ENCODE data around the gene AGBL3.
"Not testable (repeated sequence)": the region's sequence is repeated elsewhere in the genome, so short reads cannot be mapped to it uniquely, and the experiment has no call there.

The AGBL3 gene

DNA sequence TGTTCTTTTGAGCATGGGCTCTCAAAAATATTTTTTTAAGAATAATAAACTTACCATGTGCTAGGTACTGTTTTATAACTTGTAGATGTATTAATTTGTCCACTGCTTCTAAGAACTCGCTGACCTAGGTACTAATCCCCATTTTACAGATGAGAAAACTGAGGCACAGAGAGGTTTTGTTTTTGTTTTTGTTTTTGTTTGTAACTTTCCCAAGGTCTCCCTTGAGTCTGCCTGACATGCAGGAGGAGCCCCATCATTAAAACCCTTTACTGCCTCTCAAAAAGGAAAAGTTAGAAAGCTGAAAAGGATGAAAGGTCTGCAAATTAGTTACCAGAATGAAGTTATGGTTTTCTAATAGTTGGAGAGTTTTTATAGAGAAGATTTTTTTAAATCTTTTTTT is 38.5 kb upstream of the AGBL3 start:
- in situ Hi-C loops (cut with HindIII; ENCODE audit: low pct_unique_long_range_greater_than_20kb, low sequenced_read_pairs), result no loop called here
- no peak for DNase-seq (ENCODE audit: low read depth in 1 of 2, low spot score in 1 of 2)
- TF ChIP-seq JUND (IDR thresholded peaks at IDR 0.05; ENCODE audit: low read depth), result no peak

DNA sequence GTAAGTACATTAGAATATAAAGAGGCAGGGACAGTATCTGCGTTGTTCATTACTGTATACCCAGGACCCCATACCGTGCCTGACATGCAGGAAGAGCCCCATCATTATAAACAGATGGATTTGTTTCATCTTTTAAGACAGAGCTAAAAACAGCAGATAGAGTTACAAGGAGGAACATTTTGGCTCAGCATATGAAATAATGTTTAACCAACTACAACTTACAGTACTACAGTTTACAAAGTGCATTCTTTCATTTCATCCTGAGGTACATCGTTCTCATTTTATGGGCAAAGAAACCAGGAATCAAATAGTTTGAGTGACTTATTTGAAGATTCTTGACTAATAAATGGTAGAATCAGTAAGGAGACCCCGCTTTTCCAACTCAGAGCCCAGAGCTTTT is 38.1 kb upstream of the AGBL3 start:
- DNase-seq (ENCODE audit: low read depth in 1 of 2, low spot score in 1 of 2), result no peak
- no peak for TF ChIP-seq JUND (IDR thresholded peaks at IDR 0.05; ENCODE audit: low read depth)
- in situ Hi-C loops (cut with HindIII; ENCODE audit: low pct_unique_long_range_greater_than_20kb, low sequenced_read_pairs), result no loop called here

DNA sequence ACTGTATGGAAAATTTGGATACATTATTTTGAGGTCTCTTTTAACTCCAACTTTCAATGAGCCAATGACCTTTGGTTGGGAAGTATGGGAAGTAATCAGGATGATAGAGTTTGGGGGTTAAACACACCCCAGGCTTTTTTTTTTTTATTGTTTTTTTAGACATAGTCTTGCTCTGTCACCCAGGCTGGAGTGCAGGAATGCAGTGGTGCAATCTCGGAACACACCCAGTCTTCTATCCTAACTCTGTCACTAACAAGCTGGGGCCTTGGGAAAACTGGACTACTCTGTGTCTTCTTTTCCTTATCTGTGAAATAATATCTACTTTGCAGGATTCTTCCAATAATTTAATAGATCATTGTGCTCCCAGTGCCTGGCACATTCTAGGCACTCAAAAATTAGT is 37.6 kb upstream of the AGBL3 start:
- TF ChIP-seq JUND (IDR thresholded peaks at IDR 0.05; ENCODE audit: low read depth), result no peak
- DNase-seq (ENCODE audit: low read depth in 1 of 2, low spot score in 1 of 2), result no peak
- in situ Hi-C loops (cut with HindIII; ENCODE audit: low pct_unique_long_range_greater_than_20kb, low sequenced_read_pairs), result no loop called here

DNA sequence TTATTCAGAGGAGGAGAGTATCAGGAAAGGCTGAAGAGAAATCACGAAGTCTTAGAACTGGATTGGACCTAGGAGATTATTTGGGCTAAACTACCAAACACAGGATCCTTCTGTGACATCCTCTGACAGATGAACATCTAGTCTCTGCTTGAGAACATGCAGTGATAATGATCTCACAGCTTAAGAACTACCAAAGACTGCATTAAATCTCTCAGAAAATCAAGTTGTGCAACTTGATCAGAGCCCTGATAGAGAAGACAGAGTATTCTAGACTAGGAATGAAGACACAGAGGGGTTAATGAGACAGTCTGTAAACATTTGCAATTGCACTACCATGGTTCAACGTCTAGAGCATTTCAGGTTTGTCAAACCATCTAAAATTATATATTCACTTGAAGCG is 37.1 kb upstream of the AGBL3 start:
- in situ Hi-C loops (cut with HindIII; ENCODE audit: low pct_unique_long_range_greater_than_20kb, low sequenced_read_pairs), result no loop called here
- no peak for TF ChIP-seq JUND (IDR thresholded peaks at IDR 0.05; ENCODE audit: low read depth)
- no peak for DNase-seq (ENCODE audit: low read depth in 1 of 2, low spot score in 1 of 2)

DNA sequence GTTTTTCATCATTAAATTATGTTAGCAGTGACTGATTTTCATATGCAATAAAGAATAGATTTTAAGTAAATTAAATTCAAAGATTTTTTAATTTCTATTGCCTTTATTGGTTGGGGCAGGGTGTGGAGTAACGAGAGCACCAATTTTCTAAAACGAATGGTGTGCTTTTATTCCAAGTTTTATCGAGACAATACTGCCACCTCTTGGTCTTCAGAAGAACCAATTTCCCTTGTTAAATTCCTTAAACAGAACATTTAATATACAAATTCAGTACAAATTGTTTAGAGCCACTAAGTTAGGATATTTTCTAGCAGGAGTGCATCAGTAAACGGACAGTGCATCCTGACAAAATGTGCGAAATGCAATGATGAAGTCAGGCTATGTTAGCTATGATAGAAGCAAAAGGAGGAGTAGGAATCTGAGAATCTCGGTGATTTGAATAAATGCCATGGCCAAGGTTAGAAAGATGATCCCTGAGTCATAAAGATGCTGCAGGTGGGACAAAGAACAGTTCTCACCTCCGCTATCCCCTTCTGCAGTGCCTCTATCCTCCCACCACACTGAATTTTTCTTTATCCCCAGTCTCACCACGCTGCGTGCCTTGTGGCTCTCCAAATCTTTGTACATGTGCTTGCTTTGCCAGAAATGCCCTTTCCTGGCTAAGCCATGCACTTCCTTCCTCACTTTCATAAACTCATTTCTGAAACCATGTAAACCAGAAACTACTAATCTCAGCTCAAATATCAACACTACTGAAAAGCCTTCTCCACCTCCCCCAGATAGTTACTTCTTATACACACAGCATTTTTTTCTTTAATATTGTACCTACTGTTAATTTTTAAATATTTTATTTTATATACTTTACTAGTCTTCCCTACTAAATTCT is 31.9 kb upstream of the AGBL3 start:
- no peak for TF ChIP-seq JUND (IDR thresholded peaks at IDR 0.05; ENCODE audit: low read depth)
- DNase-seq (ENCODE audit: low read depth in 1 of 2, low spot score in 1 of 2), result peak in 1 of 2 experiments; percentile 39
- in situ Hi-C loops (cut with HindIII; ENCODE audit: low pct_unique_long_range_greater_than_20kb, low sequenced_read_pairs), result no loop called here

DNA sequence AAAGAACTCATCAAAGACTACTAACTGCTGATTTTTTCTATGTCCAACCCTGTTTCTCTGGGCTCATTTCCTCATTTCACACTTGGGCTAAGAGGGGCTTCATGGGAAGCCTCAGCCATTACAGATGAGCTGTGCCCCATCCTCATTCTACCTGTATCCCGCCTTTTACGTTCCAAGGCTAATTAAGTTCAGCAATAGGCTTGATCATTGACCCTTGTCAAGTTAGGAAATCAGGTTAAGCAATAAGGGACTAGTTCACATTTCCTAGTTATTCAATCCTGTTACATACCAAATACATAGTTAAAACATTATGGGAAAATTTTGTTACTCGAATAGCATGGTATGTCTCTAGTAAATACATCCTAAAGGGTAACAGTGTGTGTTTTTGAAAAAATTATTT is 29.3 kb upstream of the AGBL3 start:
- no peak for DNase-seq (ENCODE audit: low read depth in 1 of 2, low spot score in 1 of 2)
- in situ Hi-C loops (cut with HindIII; ENCODE audit: low pct_unique_long_range_greater_than_20kb, low sequenced_read_pairs), result no loop called here
- TF ChIP-seq JUND (IDR thresholded peaks at IDR 0.05; ENCODE audit: low read depth), result no peak

DNA sequence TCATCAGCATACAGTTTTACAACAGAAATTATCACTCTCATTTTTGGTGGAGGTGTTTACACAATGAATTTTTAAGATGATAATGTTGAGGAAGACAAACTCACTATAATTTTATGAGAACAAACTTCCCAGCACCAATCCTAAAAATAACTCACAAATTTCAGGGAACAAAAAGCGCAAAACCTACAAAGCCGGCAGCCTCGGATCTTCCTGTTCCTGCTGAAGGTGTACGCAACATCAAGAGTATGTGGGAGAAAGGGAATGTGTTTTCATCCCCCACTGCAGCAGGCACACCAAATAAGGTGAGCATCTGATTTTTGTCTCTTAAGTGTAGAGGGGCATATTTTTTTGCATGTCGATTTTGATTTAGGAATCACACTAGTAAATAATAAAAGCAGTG is 26.5 kb upstream of the AGBL3 start:
- no peak for TF ChIP-seq JUND (IDR thresholded peaks at IDR 0.05; ENCODE audit: low read depth)
- in situ Hi-C loops (cut with HindIII; ENCODE audit: low pct_unique_long_range_greater_than_20kb, low sequenced_read_pairs), result no loop called here
- DNase-seq (ENCODE audit: low read depth in 1 of 2, low spot score in 1 of 2), result no peak

DNA sequence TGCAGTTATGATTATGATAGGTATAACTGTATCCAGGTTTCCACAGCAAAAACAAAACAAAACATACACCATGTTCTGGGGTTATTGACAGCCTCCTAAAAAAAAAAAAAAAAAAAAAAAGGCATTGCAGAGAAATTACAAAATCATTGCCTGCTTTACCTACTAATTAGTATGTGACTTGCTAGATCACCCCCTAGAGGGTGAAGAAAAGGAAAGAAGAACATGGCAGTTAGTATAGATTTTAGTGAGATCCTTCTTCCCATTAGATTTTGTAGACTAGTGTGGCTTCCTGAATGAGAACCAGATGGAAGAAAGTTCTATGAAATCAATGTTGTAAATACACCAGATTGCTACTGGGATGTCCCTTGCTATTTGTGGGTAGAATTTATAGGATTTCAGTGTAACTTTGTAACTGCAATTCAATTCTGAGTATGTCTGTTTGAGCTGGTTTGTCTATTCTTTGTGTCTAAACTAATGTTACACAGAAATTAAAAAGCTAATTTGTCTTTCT is 24.0 kb upstream of the AGBL3 start:
- no peak for TF ChIP-seq JUND (IDR thresholded peaks at IDR 0.05; ENCODE audit: low read depth)
- in situ Hi-C loops (cut with HindIII; ENCODE audit: low pct_unique_long_range_greater_than_20kb, low sequenced_read_pairs), result no loop called here
- DNase-seq (ENCODE audit: low read depth in 1 of 2, low spot score in 1 of 2), result no peak

DNA sequence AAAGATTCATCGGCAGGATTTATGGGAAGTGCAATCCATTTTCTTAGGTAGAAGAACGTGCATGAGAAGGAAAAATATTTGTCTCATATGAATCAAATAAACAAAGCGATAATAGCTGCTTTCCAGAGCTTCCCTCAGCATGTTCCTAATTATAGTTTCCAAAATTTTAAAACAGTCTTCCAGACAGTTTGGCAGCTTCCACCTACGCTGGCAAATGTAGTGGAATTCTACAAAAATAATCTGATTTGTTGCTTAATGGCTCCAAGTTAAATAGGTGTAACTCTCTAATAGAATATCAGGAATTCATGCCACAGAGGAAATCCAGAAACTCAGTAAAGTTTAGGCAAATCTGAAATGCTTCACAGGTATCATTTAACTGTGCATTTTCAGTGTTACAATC is 23.3 kb upstream of the AGBL3 start:
- TF ChIP-seq JUND (IDR thresholded peaks at IDR 0.05; ENCODE audit: low read depth), result no peak
- in situ Hi-C loops (cut with HindIII; ENCODE audit: low pct_unique_long_range_greater_than_20kb, low sequenced_read_pairs), result no loop called here
- DNase-seq (ENCODE audit: low read depth in 1 of 2, low spot score in 1 of 2), result no peak

DNA sequence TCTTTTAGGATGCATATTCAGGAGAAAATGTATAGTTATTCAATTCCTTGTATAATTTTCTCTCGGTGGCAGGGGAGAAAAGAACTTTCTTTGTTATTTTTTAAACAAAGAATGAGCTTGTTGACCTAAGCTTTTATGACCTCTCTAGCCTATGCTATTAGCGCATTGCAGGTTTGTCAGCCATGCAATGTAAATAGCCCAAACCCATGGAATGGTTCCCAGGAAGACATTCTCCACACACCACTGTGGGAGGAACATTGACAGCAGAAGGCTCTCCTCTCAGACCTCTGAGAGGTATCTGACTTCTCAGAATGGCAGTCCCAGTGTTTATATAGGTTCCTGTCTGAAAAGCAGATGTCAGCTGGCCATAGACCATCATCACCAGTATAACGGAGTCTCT is 19.6 kb upstream of the AGBL3 start:
- peak in 1 of 2 experiments; percentile 59 for DNase-seq (ENCODE audit: low read depth in 1 of 2, low spot score in 1 of 2)
- in situ Hi-C loops (cut with HindIII; ENCODE audit: low pct_unique_long_range_greater_than_20kb, low sequenced_read_pairs), result no loop called here
- TF ChIP-seq JUND (IDR thresholded peaks at IDR 0.05; ENCODE audit: low read depth), result no peak

DNA sequence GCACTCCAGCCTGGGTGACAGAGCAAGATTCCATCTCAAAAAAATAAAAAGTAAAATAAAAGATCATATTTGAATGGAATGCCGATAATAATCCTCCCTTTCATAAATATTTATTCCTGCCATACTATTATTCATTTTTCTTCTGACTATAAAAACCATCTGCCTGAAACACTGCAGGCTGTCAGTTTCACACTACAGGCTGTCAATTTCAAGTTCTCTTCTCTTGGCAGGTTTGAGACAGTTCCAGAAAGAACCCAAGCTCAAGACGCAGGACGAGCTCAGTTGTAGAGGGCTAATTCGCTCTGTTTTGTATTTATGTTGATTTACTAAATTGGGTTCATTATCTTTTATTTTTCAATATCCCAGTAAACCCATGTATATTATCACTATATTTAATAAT is 18.2 kb upstream of the AGBL3 start:
- DNase-seq (ENCODE audit: low read depth in 1 of 2, low spot score in 1 of 2), result no peak
- in situ Hi-C loops (cut with HindIII; ENCODE audit: low pct_unique_long_range_greater_than_20kb, low sequenced_read_pairs), result no loop called here
- TF ChIP-seq JUND (IDR thresholded peaks at IDR 0.05; ENCODE audit: low read depth), result no peak

DNA sequence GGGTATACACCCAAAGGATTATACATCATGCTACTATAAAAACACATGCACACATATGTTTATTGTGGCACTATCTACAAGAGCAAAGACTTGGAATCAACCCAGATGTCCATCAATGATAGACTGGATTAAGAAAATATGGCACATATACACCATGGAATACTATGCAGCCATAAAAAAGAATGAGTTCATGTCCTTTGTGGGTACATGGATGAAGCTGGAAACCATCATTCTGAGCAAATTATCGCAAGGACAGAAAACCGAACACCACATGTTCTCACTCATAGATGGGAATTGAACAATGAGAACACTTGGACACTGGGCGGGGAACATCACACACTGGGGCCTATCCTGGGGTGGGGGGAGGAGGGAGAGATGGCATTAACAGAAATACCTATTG is 4.7 kb upstream of the AGBL3 start:
- DNase-seq (ENCODE audit: low read depth in 1 of 2, low spot score in 1 of 2); in situ Hi-C loops (cut with HindIII; ENCODE audit: low pct_unique_long_range_greater_than_20kb, low sequenced_read_pairs): not testable (repeated sequence)

DNA sequence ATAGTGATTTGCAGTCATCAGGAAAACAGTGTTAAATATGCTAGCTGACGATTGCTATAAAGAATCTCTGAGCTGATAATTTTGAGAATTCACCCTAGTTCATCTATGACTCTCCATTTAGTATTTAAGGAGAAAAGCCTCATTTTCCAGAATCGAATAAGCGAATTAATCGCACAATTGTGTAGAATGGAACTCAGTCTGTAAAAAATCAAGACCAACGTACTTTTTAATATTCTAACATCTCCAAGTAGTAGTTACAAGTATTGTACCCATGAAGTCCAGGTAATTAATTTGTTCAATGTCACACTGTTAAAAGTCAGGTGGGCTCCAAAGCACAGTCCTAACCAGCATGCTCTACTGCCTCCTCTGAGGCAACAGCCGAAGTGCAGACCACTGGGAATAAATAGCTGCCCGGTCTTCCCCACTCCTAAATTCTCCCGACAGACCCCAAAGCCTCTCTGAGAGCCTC is 380 bp upstream of the AGBL3 start:
- in situ Hi-C loops (cut with HindIII; ENCODE audit: low pct_unique_long_range_greater_than_20kb, low sequenced_read_pairs), result no loop called here
- DNase-seq (ENCODE audit: low read depth in 1 of 2, low spot score in 1 of 2), result no peak
- no peak for TF ChIP-seq JUND (IDR thresholded peaks at IDR 0.05; ENCODE audit: low read depth)

DNA sequence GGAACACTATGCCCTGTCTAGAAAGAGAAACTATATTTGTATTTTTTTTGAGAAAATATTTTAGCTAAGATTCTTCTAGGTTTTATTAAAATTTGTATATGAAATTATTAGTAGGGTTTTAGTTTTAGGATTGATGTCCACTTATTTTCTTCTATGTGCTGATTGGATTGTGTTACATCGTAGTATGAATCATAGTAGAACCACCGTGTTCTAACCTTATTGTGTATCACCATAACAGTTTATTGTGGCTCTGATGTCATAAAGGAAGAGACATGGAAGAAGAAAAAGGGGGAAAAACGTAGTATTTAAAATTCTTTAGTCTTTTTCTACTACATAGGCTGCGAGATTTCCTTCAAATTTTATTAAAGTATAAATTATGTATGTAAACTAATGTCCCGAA is 1.9 kb downstream of the AGBL3 start:
- in situ Hi-C loops (cut with HindIII; ENCODE audit: low pct_unique_long_range_greater_than_20kb, low sequenced_read_pairs), result no loop called here
- TF ChIP-seq JUND (IDR thresholded peaks at IDR 0.05; ENCODE audit: low read depth), result no peak
- no peak for DNase-seq (ENCODE audit: low read depth in 1 of 2, low spot score in 1 of 2)

Data from T47D (cell line).